SH-SY5Y (cell line): Measurements from ENCODE around the gene MAN1B1.

Source experiments
- GATA2 ChIP-seq: IDR thresholded peaks from 2 replicates; pipeline ENCODE4 v1.6.1; 2011; ENCODE audit warnings: mild to moderate bottlenecking, low read depth, low read length
- GATA3 ChIP-seq: IDR thresholded peaks from 2 replicates; pipeline ENCODE4 v1.6.1; 2011; ENCODE audit warnings: low read depth, mild to moderate bottlenecking, low read length, moderate library complexity

Gene MAN1B1

GRCh38 chr9:137070201-137070905 is 16.4 kb upstream of the MAN1B1 start, which contains the start of gene SAPCD2:
Gene SAPCD2 (minus strand): TSS chr9:137070557. CDS start chr9:137070460, 97 bp downstream.
- TF ChIP-seq GATA2 (no peak), GATA3 (no peak)

GRCh38 chr9:137070906-137071275 is 15.9 kb upstream of the MAN1B1 start:
- TF ChIP-seq GATA3: no peak
- TF ChIP-seq GATA2: no peak

GRCh38 chr9:137071282-137071681 is 15.5 kb upstream of the MAN1B1 start:
- TF ChIP-seq GATA2: no peak
- TF ChIP-seq GATA3: no peak

GRCh38 chr9:137073992-137074399 is 12.8 kb upstream of the MAN1B1 start:
- TF ChIP-seq GATA2 (no peak), GATA3 (no peak)

- TF ChIP-seq GATA2: no peak
- no peak for TF ChIP-seq GATA3
These were observed 12.0 kb upstream of the MAN1B1 start for GRCh38 chr9:137074657-137075274.

GRCh38 chr9:137075275-137075775 is 11.5 kb upstream of the MAN1B1 start:
- no peak for TF ChIP-seq GATA3
- TF ChIP-seq GATA2: no peak

- TF ChIP-seq GATA2 (no peak), GATA3 (no peak)
These were observed 10.2 kb upstream of the MAN1B1 start for GRCh38 chr9:137076636-137077009.

GRCh38 chr9:137077010-137077747 is 9.6 kb upstream of the MAN1B1 start, which contains the start of gene UAP1L1:
Gene UAP1L1 (plus strand): TSS chr9:137077517. CDS start chr9:137077533, 16 bp downstream.
- TF ChIP-seq GATA2: no peak
- no peak for TF ChIP-seq GATA3

GRCh38 chr9:137077758-137078693 is 8.8 kb upstream of the MAN1B1 start:
- TF ChIP-seq GATA2: no peak
- TF ChIP-seq GATA3: no peak

- TF ChIP-seq GATA2 (no peak), GATA3 (no peak)
These were observed 7.9 kb upstream of the MAN1B1 start for GRCh38 chr9:137078701-137079400.

- TF ChIP-seq GATA3: no peak
- no peak for TF ChIP-seq GATA2
These were observed 7.4 kb upstream of the MAN1B1 start for GRCh38 chr9:137079401-137079787.

GRCh38 chr9:137080260-137081122 is 6.3 kb upstream of the MAN1B1 start:
- no peak for TF ChIP-seq GATA2
- TF ChIP-seq GATA3: no peak
